Body of pancreas (tissue), 4 donors: ENCODE data around the gene C19orf38.

Experiments used
- CTCF ChIP-seq, 7 experiments: fragments of 450-650 bp in 4 of 7; fragments of 200-600 bp in 3 of 7; sonication (generic) in 3 of 7; IDR thresholded peaks; one replicate each; pipeline ENCODE4 v1.5.1; 2016 to 2019; ENCODE audit warnings: antibody characterized with exemption in 7 of 7
- POLR2A ChIP-seq, 3 donors: fragments of 450-650 bp; IDR thresholded peaks; one replicate each; pipeline ENCODE4 v1.6.1; 2016; ENCODE audit warnings: antibody characterized with exemption in 3 of 3, mild to moderate bottlenecking in 2 of 3

- no peak for TF ChIP-seq CTCF (IDR thresholded peaks at IDR 0.05)
- no peak for TF ChIP-seq POLR2A (IDR thresholded peaks at IDR 0.05)
Observed at GRCh38 chr19:10815007-10815536, 33.1 kb upstream of the C19orf38 start.
